HCT116 (cell line): ENCODE results near the gene NECAB3. TPM values are rescaled to one million over a fixed set of nuclear protein-coding genes. Genes with fewer than 3 reads are reported as not detected.

Experiments used
- ATAC-seq: fragments of 200-7000 bp; cut with Tn5 transposase; 2 replicates; pipeline ENCODE4 v1.9.1; 2020; ENCODE audit warnings: mild to moderate bottlenecking, moderate library complexity
- BruUV-seq: library from RNA; stranded (reverse); fragments of 400-500 nt; replicated peaks from 2 replicates; lab custom pipeline; 2021; lab: Mats Ljungman, UMichigan
- CTCF ChIA-PET: fragments of 300-600 bp; sonication (Branson Sonifier 250); formaldehyde crosslinking; loops from one replicate; lab custom pipeline; 2021; ENCODE audit warnings: antibody characterized with exemption; lab: Charles Lee
- POLR2A ChIA-PET: fragments of 300-600, 350-600 bp; sonication (Branson Sonifier 250); formaldehyde crosslinking; loops from one replicate; lab custom pipeline; 2021; ENCODE audit warnings: antibody characterized with exemption; lab: Charles Lee
- RAD21 ChIA-PET, 2 experiments: fragments of 300-600 bp; sonication (Branson Sonifier 250); formaldehyde crosslinking; loops; one replicate each; lab custom pipeline; 2023; ENCODE audit warnings: low total read pairs in 2 of 2; ENCODE audit not compliant: uncharacterized antibody in 2 of 2, unreplicated experiment in 2 of 2, low non-redundant PET in 1 of 2; lab: Charles Lee
- DNase-seq: peaks from one replicate; pipeline ENCODE4 v3.0.0-alpha.2; 2010; ENCODE audit warnings: low read depth, low spot score
- H2AFZ ChIP-seq: fragments of 200-600 bp; shearing (Covaris generic), sonication (generic); 2 replicates; pipeline ENCODE4 v1.6.1; 2017; ENCODE audit warnings: low read depth, mixed run types, mixed read lengths, antibody characterized with exemption, low read length; ENCODE audit not compliant: poor library complexity, severe bottlenecking
- H3K27ac ChIP-seq: 2 replicates; pipeline ENCODE4 v1.5.1; 2012; ENCODE audit warnings: low read depth, low read length
- H3K27me3 ChIP-seq: fragments of 200-600 bp; sonication (generic); 2 replicates; pipeline ENCODE4 v1.6.1; 2016; ENCODE audit warnings: mixed run types, low read length, mixed read lengths; ENCODE audit not compliant: insufficient read depth
- H3K36me3 ChIP-seq, 2 experiments: fragments of 200-500 bp in 1 of 2; fragments of 200-600 bp in 1 of 2; sonication (Bioruptor generic) in 1 of 2; sonication (generic) in 1 of 2; 2 replicates each; pipeline versions ENCODE4 v1.5.1 to v1.6.1; 2014 to 2016; ENCODE audit warnings: low read length in 2 of 2, inconsistent platforms in 1 of 2, mixed read lengths in 1 of 2, mixed run types in 1 of 2; ENCODE audit not compliant: insufficient read depth in 2 of 2, control insufficient read depth in 1 of 2
- H3K4me1 ChIP-seq, 2 experiments: fragments of 200-600 bp in 1 of 2; sonication (generic) in 1 of 2; 2 replicates each; pipeline versions ENCODE4 v1.5.1 to v1.6.1; 2012 to 2017; ENCODE audit warnings: low read length in 2 of 2, inconsistent platforms in 1 of 2, mild to moderate bottlenecking in 1 of 2, mixed read lengths in 1 of 2, mixed run types in 1 of 2, moderate library complexity in 1 of 2; ENCODE audit not compliant: insufficient read depth in 2 of 2, control insufficient read depth in 1 of 2
- H3K4me2 ChIP-seq: fragments of 200-600 bp; sonication (generic); 2 replicates; pipeline ENCODE4 v1.6.1; 2017; ENCODE audit warnings: mixed run types, low read length, mixed read lengths
- H3K4me3 ChIP-seq, 2 experiments: fragments of 200-600 bp in 1 of 2; sonication (generic) in 1 of 2; replicated peaks in 1 of 2; 2 replicates each; pipeline ENCODE4 v1.5.1; 2011 to 2016; ENCODE audit warnings: low read length in 2 of 2, control low read depth in 1 of 2, low read depth in 1 of 2, mild to moderate bottlenecking in 1 of 2, mixed read lengths in 1 of 2, mixed run types in 1 of 2
- H3K79me2 ChIP-seq: fragments of 200-600 bp; sonication (generic); 2 replicates; pipeline ENCODE4 v1.6.1; 2017; ENCODE audit warnings: mild to moderate bottlenecking, mixed run types, low read length, moderate library complexity, mixed read lengths; ENCODE audit not compliant: insufficient read depth
- H3K9ac ChIP-seq: fragments of 200-600 bp; sonication (generic); 2 replicates; pipeline ENCODE4 v1.6.1; 2016; ENCODE audit warnings: low read length, mixed read lengths
- H3K9me2 ChIP-seq: fragments of 200-600 bp; sonication (generic), shearing (Covaris generic); 2 replicates; pipeline ENCODE4 v1.6.1; 2017; ENCODE audit warnings: mixed run types, mild to moderate bottlenecking, moderate library complexity; ENCODE audit not compliant: insufficient read depth
- H3K9me3 ChIP-seq, 2 experiments: fragments of 200-500 bp in 1 of 2; fragments of 200-600 bp in 1 of 2; sonication (Bioruptor generic) in 1 of 2; sonication (generic) in 1 of 2; 2 replicates each; pipeline ENCODE4 v1.6.1; 2014 to 2017; ENCODE audit warnings: low read length in 2 of 2, mixed read lengths in 2 of 2, inconsistent platforms in 1 of 2, low read depth in 1 of 2, mild to moderate bottlenecking in 1 of 2, mixed run types in 1 of 2, moderate library complexity in 1 of 2; ENCODE audit not compliant: control insufficient read depth in 1 of 2, insufficient read depth in 1 of 2
- H4K20me1 ChIP-seq: fragments of 200-600 bp; sonication (generic), shearing (Covaris generic); 2 replicates; pipeline ENCODE4 v1.6.1; 2017; ENCODE audit warnings: mixed run types, mild to moderate bottlenecking, moderate library complexity; ENCODE audit not compliant: insufficient read depth
- ATF3 ChIP-seq: IDR thresholded peaks from 2 replicates; pipeline ENCODE4 v1.6.1; 2012
- CEBPB ChIP-seq: IDR thresholded peaks from 2 replicates; pipeline ENCODE4 v1.6.1; 2012; ENCODE audit warnings: low read depth
- CTCF ChIP-seq, 3 experiments: fragments of 200-600 bp in 1 of 3; sonication (generic) in 1 of 3; IDR thresholded peaks in 2 of 3; conservative IDR thresholded peaks in 1 of 3; 2 replicates each; pipeline ENCODE4 v1.5.1; 2012 to 2017; ENCODE audit warnings: low read depth in 2 of 3, low read length in 2 of 3, antibody characterized with exemption in 1 of 3, borderline replicate concordance in 1 of 3, control low read depth in 1 of 3, mild to moderate bottlenecking in 1 of 3, mixed read lengths in 1 of 3, mixed run types in 1 of 3, moderate library complexity in 1 of 3; ENCODE audit not compliant: insufficient read depth in 1 of 3
- EZH2 ChIP-seq: fragments of 200-600 bp; sonication (generic); IDR thresholded peaks from 2 replicates; pipeline ENCODE4 v1.6.1; 2017; ENCODE audit warnings: antibody characterized with exemption, mixed run types
- RAD21 ChIP-seq: IDR thresholded peaks from 2 replicates; pipeline ENCODE4 v1.6.1; 2012; ENCODE audit warnings: low read depth, mild to moderate bottlenecking
- SIN3A ChIP-seq: IDR thresholded peaks from 2 replicates; pipeline ENCODE4 v1.6.1; 2012; ENCODE audit warnings: low read depth
- SP1 ChIP-seq: IDR thresholded peaks from 2 replicates; pipeline ENCODE4 v1.6.1; 2012; ENCODE audit warnings: low read depth
- SRF ChIP-seq: IDR thresholded peaks from 2 replicates; pipeline ENCODE4 v1.6.1; 2012; ENCODE audit warnings: low read depth
- TCF7L2 ChIP-seq: IDR thresholded peaks from 2 replicates; pipeline ENCODE4 v1.7.0; 2011; ENCODE audit warnings: borderline replicate concordance, inconsistent platforms; ENCODE audit not compliant: insufficient read depth, insufficient read length; ENCODE audit errors: extremely low read depth
- ZBTB33 ChIP-seq: IDR thresholded peaks from 2 replicates; pipeline ENCODE4 v1.6.1; 2011; ENCODE audit warnings: mild to moderate bottlenecking, low read length, moderate library complexity; ENCODE audit not compliant: insufficient replicate concordance; ENCODE audit errors: extremely low read depth
- intact Hi-C: fragments of 100-400 bp; cut with micrococcal nuclease; formaldehyde crosslinking; loops from 2 replicates; pipeline ENCODE4 v1.10.0; 2022
- total RNA-seq: library from RNA; stranded (reverse); gene quantifications from one replicate; pipeline ENCODE4 v1.2.1, GENCODE V29; 2021; ENCODE audit not compliant: unreplicated experiment

The NECAB3 gene
- total RNA-seq, 1 experiment from 2014 or later: 48.1 TPM

GRCh38 chr20:33645072-33645358 lies 29.2 kb downstream of the NECAB3 start:
- Histone ChIP-seq H3K9ac (no peak overlapping the region), H3K27me3 (no peaks in the 10 kb centered on the region), H3K27ac (no peak overlapping the region)
- ATAC-seq: no peak
- RAD21 ChIA-PET: no interaction called here
- TF ChIP-seq SRF: no peak
- TF ChIP-seq ZBTB33: no peak
- no peak for TF ChIP-seq TCF7L2
- no peak for TF ChIP-seq ATF3
- no peak for TF ChIP-seq SIN3A
- TF ChIP-seq CEBPB: no peak
- TF ChIP-seq RAD21: no peak
- no peak for TF ChIP-seq EZH2
- no peak for TF ChIP-seq CTCF (IDR thresholded peaks at IDR 0.05 in 2 of 3, conservative IDR thresholded peaks at IDR 0.05 in 1 of 3; ENCODE audit: borderline replicate concordance in 1 of 3, insufficient read depth in 1 of 3, low read depth in 2 of 3, low read length in 2 of 3)
- TF ChIP-seq SP1: no peak
- TF ChIP-seq, all 23 proteins: peak for 0
- no peak overlapping the region for H3K4me3 ChIP-seq
- intact Hi-C loops: no loop called here
- H3K9me3 ChIP-seq: no peaks in the 10 kb centered on the region
- POLR2A ChIA-PET: no interaction called here
- no TSS peak for BruUV-seq
- peaks cover 0 to 9% of the 10 kb centered on the region in 2 experiments; a peak in 2 of 4 replicates for H3K36me3 ChIP-seq
- no peaks in the 10 kb centered on the region for H3K79me2 ChIP-seq
- CTCF ChIA-PET: no interaction called here
- H3K4me2 ChIP-seq: no peak overlapping the region
- no peaks in the 10 kb centered on the region for H4K20me1 ChIP-seq
- no peak overlapping the region for H2AFZ ChIP-seq
- H3K9me2 ChIP-seq: no peaks in the 10 kb centered on the region
- DNase-seq: no peak
- H3K4me1 ChIP-seq: no peaks in the 10 kb centered on the region
